ENCODE results near the gene NACC2.

NACC2 gene

DNA sequence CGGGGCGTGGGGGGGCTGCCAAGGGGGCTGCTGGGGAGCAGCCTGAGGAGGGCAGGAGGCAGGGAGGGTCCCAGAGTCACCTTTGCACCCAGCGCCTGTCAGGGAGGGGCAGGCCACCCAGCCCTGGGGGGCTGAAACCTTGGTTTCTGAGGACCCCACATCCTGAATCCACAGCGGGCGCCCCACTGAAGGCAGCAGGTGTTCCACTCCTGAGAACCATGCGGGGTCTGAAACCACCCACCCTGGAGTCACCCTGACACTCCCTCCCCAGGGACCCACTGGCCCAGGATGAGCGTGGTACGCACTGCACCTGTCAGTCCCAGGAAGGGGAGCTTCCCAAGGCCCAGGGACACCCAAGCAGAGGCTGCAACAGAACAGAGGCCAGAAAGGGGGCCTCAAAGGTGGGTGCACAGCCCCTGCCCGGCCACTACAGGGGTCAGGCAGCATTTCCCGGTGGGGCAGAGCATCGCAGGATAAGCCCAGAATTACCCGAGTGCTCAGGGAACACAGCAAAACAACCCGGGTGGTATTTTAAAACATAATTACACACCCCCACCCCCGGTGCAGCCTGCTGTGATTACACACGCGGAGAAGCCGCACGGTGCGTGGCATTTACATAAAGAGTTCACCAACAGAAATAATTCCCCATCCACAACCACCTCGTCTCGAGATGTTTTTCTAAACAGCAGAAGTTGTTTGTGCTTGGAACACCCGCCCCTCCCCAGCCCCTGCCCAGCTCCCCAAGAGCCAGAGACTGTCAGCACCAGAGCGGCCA is 76.6 kb downstream of the NACC2 start:
- H3K4me3 ChIP-seq (ENCODE audit: low read depth in 1 of 5, low read length in 5 of 5), result no peak overlapping the region
- H3K27me3 ChIP-seq (ENCODE audit: control insufficient read depth in 5 of 5, insufficient read depth in 4 of 5, low read length in 5 of 5), result no peaks in the 10 kb centered on the region
- H3K36me3 ChIP-seq (ENCODE audit: control insufficient read depth in 5 of 5, insufficient read depth in 5 of 5, low read length in 5 of 5), result peaks cover 0 to 16% (median 9%) of the 10 kb centered on the region in 5 donors
- no peak overlapping the region for H3K27ac ChIP-seq (ENCODE audit: low read depth, low read length)
- no peak overlapping the region for H3K9ac ChIP-seq (ENCODE audit: low read length in 5 of 5)
- no peaks in the 10 kb centered on the region for H3K9me3 ChIP-seq (ENCODE audit: control insufficient read depth in 5 of 5, low read length in 5 of 5)
- H3K4me1 ChIP-seq (ENCODE audit: control insufficient read depth in 5 of 5, insufficient read depth in 5 of 5, low read length in 5 of 5), result peaks cover 0 to 25% (median 3%) of the 10 kb centered on the region in 5 donors

DNA sequence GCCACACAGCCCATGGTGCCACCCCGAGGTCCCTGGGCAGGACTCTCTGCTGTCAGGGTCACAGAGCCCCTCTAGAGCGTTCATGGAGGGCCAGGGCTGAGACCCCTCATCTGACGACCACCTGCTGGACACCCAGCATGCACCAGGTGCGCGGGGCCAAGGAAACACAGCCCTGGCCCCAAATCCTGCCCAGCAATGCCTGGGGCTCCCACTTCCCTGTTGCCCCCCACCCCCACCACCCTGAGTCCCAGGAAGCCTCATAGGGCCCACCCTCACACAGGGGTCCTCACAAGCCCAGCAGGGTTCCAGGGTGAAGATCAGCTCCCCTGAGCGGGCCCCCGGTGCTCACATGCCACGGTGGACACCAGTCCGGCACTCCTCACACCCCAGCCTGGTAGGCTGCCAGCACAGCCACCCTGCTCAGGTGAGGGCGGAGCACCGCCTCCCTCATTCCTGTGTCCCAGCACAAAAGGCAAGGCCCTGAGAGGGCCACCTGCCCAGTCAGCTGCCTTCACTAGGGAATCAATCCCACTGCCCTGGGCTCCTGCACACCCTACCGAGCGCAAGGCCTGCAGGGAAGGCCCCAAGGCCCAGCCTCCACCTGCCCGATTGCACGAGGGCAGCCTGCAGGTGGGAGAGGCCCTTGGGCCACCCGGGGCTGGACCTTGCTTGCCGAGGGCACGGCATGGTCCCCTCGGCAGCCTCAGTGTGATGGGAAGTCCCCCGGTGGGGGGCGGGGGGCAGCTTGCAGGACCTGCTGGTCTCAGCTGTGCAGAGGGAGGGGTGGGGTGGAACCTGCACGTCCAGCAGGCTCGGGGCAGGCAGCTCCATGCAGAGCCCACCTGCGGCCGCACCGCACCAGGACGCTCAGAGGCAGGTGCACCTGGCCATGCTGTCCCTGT is 77.5 kb downstream of the NACC2 start:
- H3K9me3 ChIP-seq (ENCODE audit: control insufficient read depth in 5 of 5, low read length in 5 of 5), result no peaks in the 10 kb centered on the region
- H3K9ac ChIP-seq (ENCODE audit: low read length in 5 of 5), result no peak overlapping the region
- H3K4me3 ChIP-seq (ENCODE audit: low read depth in 1 of 5, low read length in 5 of 5), result no peak overlapping the region
- no peak overlapping the region for H3K27ac ChIP-seq (ENCODE audit: low read depth, low read length)
- H3K4me1 ChIP-seq (ENCODE audit: control insufficient read depth in 5 of 5, insufficient read depth in 5 of 5, low read length in 5 of 5), result peaks cover 0 to 26% (median 3%) of the 10 kb centered on the region in 5 donors
- peaks cover 0 to 16% (median 9%) of the 10 kb centered on the region in 5 donors for H3K36me3 ChIP-seq (ENCODE audit: control insufficient read depth in 5 of 5, insufficient read depth in 5 of 5, low read length in 5 of 5)
- H3K27me3 ChIP-seq (ENCODE audit: control insufficient read depth in 5 of 5, insufficient read depth in 4 of 5, low read length in 5 of 5), result no peaks in the 10 kb centered on the region

DNA sequence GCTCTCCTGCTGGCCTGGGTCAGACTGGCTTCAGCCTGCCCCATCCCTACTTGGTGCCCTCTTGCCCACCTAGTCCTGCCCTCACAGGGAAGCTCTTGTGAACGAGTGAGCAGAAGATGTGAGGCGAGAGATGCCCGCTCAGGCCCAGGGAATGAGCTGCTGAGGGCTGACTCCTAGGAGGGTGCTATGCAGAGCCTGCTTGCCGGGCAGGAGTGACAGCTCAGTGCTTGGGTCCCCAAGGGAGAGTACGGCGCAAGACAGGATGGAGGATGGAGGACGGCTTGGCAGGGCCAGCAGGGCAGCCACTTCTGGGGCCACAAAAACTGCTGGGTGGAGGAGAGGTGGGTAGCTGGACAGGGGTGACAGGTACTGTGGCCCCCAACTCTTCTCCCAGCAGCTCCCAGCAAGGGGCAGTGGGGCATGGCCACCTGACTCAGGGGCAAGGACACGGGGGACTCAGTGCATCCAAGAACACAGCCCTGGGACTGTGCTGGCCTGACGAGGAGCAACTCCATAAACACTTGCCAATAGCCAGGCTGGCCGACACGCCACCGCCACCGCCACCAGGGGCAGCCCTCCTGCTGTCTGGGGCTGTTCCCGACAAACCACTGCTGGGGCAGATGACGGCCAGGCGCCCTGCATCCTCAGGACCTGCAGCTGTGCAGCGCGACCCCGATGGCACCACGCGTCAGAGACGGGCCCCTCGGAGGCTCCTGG is 78.4 kb downstream of the NACC2 start:
- Histone ChIP-seq H3K4me1 (ENCODE audit: control insufficient read depth in 5 of 5, insufficient read depth in 5 of 5, low read length in 5 of 5) (peaks cover 6 to 34% (median 11%) of the 10 kb centered on the region in 5 donors), H3K9ac (ENCODE audit: low read length in 5 of 5) (no peak overlapping the region), H3K27ac (ENCODE audit: low read depth, low read length) (no peak overlapping the region), H3K4me3 (ENCODE audit: low read depth in 1 of 5, low read length in 5 of 5) (no peak overlapping the region), H3K9me3 (ENCODE audit: control insufficient read depth in 5 of 5, low read length in 5 of 5) (no peaks in the 10 kb centered on the region), H3K27me3 (ENCODE audit: control insufficient read depth in 5 of 5, insufficient read depth in 4 of 5, low read length in 5 of 5) (no peaks in the 10 kb centered on the region), H3K36me3 (ENCODE audit: control insufficient read depth in 5 of 5, insufficient read depth in 5 of 5, low read length in 5 of 5) (peaks cover 0 to 19% (median 5%) of the 10 kb centered on the region in 5 donors)

DNA sequence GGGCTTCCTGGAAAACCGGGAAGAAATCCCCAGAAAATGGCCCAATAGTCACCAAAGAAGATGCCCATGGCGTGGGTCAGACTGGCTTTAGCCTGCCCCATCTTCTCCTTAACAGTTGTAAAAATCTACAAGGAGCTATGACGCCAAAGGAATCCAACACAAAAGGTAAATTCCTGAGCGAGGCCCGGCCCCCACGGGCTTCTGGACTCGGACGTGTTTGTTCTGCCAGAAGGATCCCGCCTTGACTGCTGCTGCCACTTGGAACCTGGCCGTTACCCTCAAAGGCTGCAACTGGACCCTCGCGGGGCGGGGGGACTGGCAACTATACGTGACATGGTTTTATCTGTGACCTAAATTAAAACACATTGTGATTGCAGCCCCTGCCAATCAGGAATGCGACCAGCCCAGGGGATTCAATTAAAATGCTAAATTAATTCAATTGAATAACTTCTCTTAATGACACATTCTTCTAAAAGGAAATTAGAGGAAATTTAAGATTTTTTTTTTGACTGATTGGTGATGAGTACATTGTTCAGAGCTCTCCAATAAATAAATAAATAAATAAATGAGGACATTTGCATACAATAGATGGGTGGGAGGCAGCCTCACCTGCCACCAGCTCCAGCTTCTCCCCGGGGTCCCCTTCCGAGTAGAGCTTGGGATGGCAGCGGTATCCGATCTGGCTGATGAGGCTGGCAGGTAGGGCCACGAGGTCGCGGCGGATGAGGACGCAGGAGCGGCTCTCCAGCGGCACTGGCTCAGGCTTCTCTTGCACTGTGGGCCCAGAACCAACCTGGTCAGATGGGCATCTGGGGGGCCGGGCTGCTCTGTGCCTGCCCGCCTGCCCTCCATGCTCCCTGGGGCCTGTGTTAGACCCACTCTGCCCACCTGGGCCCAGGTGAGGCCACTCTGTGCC is 79.2 kb downstream of the NACC2 start:
- H3K27me3 ChIP-seq (ENCODE audit: control insufficient read depth in 5 of 5, insufficient read depth in 4 of 5, low read length in 5 of 5), result no peaks in the 10 kb centered on the region
- no peaks in the 10 kb centered on the region for H3K9me3 ChIP-seq (ENCODE audit: control insufficient read depth in 5 of 5, low read length in 5 of 5)
- peaks cover 8 to 41% (median 12%) of the 10 kb centered on the region in 5 donors for H3K4me1 ChIP-seq (ENCODE audit: control insufficient read depth in 5 of 5, insufficient read depth in 5 of 5, low read length in 5 of 5)
- H3K27ac ChIP-seq (ENCODE audit: low read depth, low read length), result no peak overlapping the region
- H3K9ac ChIP-seq (ENCODE audit: low read length in 5 of 5), result no peak overlapping the region
- H3K4me3 ChIP-seq (ENCODE audit: low read depth in 1 of 5, low read length in 5 of 5), result no peak overlapping the region
- H3K36me3 ChIP-seq (ENCODE audit: control insufficient read depth in 5 of 5, insufficient read depth in 5 of 5, low read length in 5 of 5), result peaks cover 0 to 21% (median 4%) of the 10 kb centered on the region in 5 donors

DNA sequence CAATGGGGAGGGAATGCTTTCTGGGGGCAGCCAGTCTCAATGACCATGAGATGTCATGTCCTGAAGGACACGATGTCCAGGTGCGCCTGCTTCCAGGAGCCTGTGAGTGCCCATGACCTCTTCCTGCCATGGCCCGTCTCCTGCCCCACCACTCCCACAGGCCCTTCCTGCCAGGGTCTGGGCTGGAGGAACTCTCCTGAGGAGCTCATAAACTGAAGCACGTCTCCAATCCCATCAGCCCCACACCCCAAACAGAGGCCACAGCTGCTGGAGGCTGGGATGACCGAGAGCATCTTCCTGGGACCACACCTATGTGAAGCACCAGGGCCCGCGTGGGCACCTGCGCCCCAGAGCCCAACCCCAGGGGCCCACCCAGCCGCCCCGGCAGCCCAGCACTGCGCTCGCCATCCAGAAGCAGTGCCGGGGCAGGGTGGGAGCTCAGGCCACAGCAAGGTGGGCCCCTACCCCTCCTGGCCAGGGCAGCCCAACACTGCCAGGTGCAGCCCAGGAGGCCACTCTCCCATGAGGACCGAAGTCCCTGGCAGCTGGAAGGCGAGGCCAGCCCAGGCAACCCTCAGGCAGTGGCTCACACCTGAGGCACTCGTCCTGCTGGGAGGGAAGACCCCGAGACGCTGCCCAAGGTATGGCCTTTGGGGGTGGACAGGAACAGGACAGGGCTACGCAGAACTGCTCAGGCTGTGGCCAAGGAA is 80.0 kb downstream of the NACC2 start:
- no peak overlapping the region for H3K27ac ChIP-seq (ENCODE audit: low read depth, low read length)
- H3K9ac ChIP-seq (ENCODE audit: low read length in 5 of 5), result no peak overlapping the region
- peaks cover 0 to 23% (median 4%) of the 10 kb centered on the region in 5 donors for H3K36me3 ChIP-seq (ENCODE audit: control insufficient read depth in 5 of 5, insufficient read depth in 5 of 5, low read length in 5 of 5)
- H3K4me1 ChIP-seq (ENCODE audit: control insufficient read depth in 5 of 5, insufficient read depth in 5 of 5, low read length in 5 of 5), result peaks cover 8 to 48% (median 12%) of the 10 kb centered on the region in 5 donors
- H3K4me3 ChIP-seq (ENCODE audit: low read depth in 1 of 5, low read length in 5 of 5), result no peak overlapping the region
- H3K27me3 ChIP-seq (ENCODE audit: control insufficient read depth in 5 of 5, insufficient read depth in 4 of 5, low read length in 5 of 5), result no peaks in the 10 kb centered on the region
- H3K9me3 ChIP-seq (ENCODE audit: control insufficient read depth in 5 of 5, low read length in 5 of 5), result no peaks in the 10 kb centered on the region

DNA sequence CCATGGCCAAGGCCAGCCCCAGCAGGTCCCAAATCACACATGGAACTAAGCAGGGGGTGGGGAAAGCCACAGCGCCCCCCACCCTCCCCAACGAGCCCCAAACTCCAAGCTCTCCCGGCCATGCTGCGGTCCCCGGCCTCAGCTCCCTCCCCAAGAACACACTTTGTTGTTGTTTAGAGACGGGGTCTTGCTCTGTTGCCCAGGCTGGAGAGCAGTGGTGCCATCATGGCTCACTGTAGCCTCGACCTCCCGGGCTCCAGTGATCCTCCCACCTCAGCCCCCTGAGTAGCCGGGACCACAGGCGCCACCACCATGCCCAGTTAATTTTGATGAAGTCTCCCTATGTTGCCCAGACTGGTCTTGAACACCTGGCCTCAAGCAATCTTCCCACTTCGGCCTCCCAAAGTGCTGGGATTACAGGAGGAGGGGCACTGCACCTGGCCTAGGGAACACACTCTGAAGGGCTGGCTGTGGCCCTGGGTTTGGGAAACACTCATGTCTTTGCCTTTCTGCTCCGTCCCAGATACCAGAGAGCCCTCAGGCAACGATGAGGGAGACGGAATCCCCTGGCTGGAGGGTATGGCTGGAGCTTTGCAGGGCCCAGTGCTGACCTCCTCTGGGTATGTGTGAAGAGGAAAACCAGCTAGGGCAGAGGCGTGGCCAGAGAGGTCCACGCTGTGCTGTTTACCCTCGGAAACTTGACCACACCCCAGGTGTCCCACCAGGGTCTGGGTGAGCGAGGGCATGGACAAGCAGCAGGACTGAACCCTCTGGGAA is 80.8 kb downstream of the NACC2 start:
- H3K9me3 ChIP-seq (ENCODE audit: control insufficient read depth in 5 of 5, low read length in 5 of 5), result no peaks in the 10 kb centered on the region
- H3K36me3 ChIP-seq (ENCODE audit: control insufficient read depth in 5 of 5, insufficient read depth in 5 of 5, low read length in 5 of 5), result peaks cover 0 to 29% (median 10%) of the 10 kb centered on the region in 5 donors
- H3K27me3 ChIP-seq (ENCODE audit: control insufficient read depth in 5 of 5, insufficient read depth in 4 of 5, low read length in 5 of 5), result no peaks in the 10 kb centered on the region
- H3K4me3 ChIP-seq (ENCODE audit: low read depth in 1 of 5, low read length in 5 of 5), result no peak overlapping the region
- no peak overlapping the region for H3K27ac ChIP-seq (ENCODE audit: low read depth, low read length)
- H3K9ac ChIP-seq (ENCODE audit: low read length in 5 of 5), result no peak overlapping the region
- H3K4me1 ChIP-seq (ENCODE audit: control insufficient read depth in 5 of 5, insufficient read depth in 5 of 5, low read length in 5 of 5), result peaks cover 8 to 56% (median 12%) of the 10 kb centered on the region in 5 donors

DNA sequence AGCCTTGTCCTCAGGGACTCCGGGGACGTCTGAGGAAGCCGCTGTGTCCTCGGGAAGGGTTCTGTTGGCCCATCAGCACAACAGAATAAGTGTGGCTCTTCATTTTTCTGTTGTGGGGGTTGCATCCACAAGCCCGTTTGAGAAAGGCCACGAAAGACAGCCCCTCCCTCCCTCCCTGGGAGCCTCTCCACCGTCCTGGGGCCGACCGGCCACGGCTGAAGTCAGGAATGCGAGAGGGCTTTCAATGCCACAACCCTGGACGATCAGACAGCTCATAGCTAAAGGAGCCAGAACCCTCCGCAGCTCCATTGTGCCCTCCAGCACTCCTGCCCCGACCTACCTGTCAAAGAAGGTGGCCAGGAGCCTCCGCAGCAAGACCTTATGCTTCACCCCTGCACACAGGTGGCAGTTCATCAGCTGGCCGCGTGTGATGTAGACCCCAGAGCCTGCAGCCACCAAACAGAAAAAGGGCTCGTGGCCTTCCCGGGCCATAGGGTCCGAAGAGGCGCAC is 81.5 kb downstream of the NACC2 start:
- Histone ChIP-seq H3K9me3 (ENCODE audit: control insufficient read depth in 5 of 5, low read length in 5 of 5) (no peaks in the 10 kb centered on the region), H3K9ac (ENCODE audit: low read length in 5 of 5) (no peak overlapping the region), H3K27me3 (ENCODE audit: control insufficient read depth in 5 of 5, insufficient read depth in 4 of 5, low read length in 5 of 5) (no peaks in the 10 kb centered on the region), H3K36me3 (ENCODE audit: control insufficient read depth in 5 of 5, insufficient read depth in 5 of 5, low read length in 5 of 5) (peaks cover 0 to 34% (median 14%) of the 10 kb centered on the region in 5 donors), H3K4me1 (ENCODE audit: control insufficient read depth in 5 of 5, insufficient read depth in 5 of 5, low read length in 5 of 5) (peaks cover 8 to 63% (median 12%) of the 10 kb centered on the region in 5 donors), H3K4me3 (ENCODE audit: low read depth in 1 of 5, low read length in 5 of 5) (no peak overlapping the region), H3K27ac (ENCODE audit: low read depth, low read length) (no peak overlapping the region)

DNA sequence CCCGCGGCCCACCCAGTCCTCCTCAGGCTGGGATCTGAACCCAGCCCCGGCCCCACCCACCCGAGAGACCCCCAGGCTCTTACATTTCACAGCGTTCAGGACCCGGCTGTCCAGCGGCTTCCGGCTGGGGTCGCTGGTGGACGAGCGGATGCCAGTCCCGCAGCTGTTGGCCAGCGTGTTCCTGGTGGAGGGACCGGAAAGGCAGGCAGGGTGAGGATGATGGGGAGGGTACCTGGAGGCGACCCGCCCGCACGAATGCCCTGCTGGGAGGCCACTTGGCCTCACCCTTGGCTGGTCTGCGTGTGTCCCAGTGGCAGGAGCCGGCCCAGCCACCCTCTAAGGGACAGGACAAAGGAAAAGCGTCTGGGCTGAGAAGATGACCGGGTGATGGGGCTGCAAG is 82.0 kb downstream of the NACC2 start:
- no peak overlapping the region for H3K27ac ChIP-seq (ENCODE audit: low read depth, low read length)
- H3K4me1 ChIP-seq (ENCODE audit: control insufficient read depth in 5 of 5, insufficient read depth in 5 of 5, low read length in 5 of 5), result peaks cover 8 to 68% (median 12%) of the 10 kb centered on the region in 5 donors
- no peaks in the 10 kb centered on the region for H3K27me3 ChIP-seq (ENCODE audit: control insufficient read depth in 5 of 5, insufficient read depth in 4 of 5, low read length in 5 of 5)
- H3K9me3 ChIP-seq (ENCODE audit: control insufficient read depth in 5 of 5, low read length in 5 of 5), result no peaks in the 10 kb centered on the region
- H3K4me3 ChIP-seq (ENCODE audit: low read depth in 1 of 5, low read length in 5 of 5), result no peak overlapping the region
- H3K36me3 ChIP-seq (ENCODE audit: control insufficient read depth in 5 of 5, insufficient read depth in 5 of 5, low read length in 5 of 5), result peaks cover 0 to 37% (median 15%) of the 10 kb centered on the region in 5 donors
- no peak overlapping the region for H3K9ac ChIP-seq (ENCODE audit: low read length in 5 of 5)

All from subcutaneous abdominal adipose tissue (tissue), 5 donors.